Measurements from ENCODE around the gene CD300A.

- TF ChIP-seq, protein P1, sequence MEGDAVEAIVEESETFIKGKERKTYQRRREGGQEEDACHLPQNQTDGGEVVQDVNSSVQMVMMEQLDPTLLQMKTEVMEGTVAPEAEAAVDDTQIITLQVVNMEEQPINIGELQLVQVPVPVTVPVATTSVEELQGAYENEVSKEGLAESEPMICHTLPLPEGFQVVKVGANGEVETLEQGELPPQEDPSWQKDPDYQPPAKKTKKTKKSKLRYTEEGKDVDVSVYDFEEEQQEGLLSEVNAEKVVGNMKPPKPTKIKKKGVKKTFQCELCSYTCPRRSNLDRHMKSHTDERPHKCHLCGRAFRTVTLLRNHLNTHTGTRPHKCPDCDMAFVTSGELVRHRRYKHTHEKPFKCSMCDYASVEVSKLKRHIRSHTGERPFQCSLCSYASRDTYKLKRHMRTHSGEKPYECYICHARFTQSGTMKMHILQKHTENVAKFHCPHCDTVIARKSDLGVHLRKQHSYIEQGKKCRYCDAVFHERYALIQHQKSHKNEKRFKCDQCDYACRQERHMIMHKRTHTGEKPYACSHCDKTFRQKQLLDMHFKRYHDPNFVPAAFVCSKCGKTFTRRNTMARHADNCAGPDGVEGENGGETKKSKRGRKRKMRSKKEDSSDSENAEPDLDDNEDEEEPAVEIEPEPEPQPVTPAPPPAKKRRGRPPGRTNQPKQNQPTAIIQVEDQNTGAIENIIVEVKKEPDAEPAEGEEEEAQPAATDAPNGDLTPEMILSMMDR (IDR thresholded peaks at IDR 0.05 in 8 of 11, conservative IDR thresholded peaks at IDR 0.05 in 3 of 11) = no peak
- peak in 1 of 3 donors; percentile 61 for TF ChIP-seq POLR2AphosphoS5 (IDR thresholded peaks at IDR 0.05)
- TF ChIP-seq POLR2A (IDR thresholded peaks at IDR 0.05) = no peak
Observed at GRCh38 chr17:74520790-74521480, 54.5 kb downstream of the CD300A start.

Measured in spleen (tissue), 7 donors.